Measurements from ENCODE around the gene PHF5A.

- TF ChIP-seq POLR2AphosphoS5 (IDR thresholded peaks at IDR 0.05; ENCODE audit: low read depth, low read length) (no peak), TAF1 (IDR thresholded peaks at IDR 0.05; ENCODE audit: borderline replicate concordance, insufficient read depth, low read length) (no peak), SIN3A (IDR thresholded peaks at IDR 0.05; ENCODE audit: borderline replicate concordance, insufficient read depth, low read length) (no peak)
Measured at GRCh38 chr22:41501209-41501608, 32.7 kb upstream of the PHF5A start.
